ENCODE measurements around the gene SYNDIG1.

SYNDIG1 gene

GRCh38 chr20:24472426-24472825, 3.0 kb downstream of the SYNDIG1 start:
- DNase-seq (ENCODE audit: low spot score), result no peak

GRCh38 chr20:24473435-24474223, 4.2 kb downstream of the SYNDIG1 start:
- DNase-seq (ENCODE audit: low spot score), result no peak

GRCh38 chr20:24477831-24478547, 8.6 kb downstream of the SYNDIG1 start:
- no peak for DNase-seq (ENCODE audit: low spot score)

DNA sequence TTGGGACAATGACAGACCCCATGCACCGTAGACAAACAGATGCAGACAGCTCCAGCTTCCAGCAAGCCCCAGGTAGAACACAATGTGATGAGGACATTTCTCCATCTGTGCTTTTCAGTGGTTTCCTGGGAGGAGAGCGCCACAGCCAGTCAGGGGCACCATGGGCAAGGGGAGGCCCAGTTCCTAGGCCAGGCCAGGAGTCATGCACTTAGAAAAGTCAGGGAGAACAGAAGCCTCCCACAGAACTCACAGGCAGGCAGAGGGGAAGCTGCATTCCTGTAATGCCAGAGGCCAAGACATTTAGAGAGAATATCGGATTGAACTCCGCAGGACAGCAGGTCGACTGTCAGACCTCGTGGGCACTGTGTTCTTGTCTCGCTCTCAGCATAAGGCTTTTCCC, 9.2 kb downstream of the SYNDIG1 start:
- no peak for DNase-seq (ENCODE audit: low spot score)

- no peak for DNase-seq (ENCODE audit: low spot score)
These were observed 9.7 kb downstream of the SYNDIG1 start for GRCh38 chr20:24479106-24479505.

DNA sequence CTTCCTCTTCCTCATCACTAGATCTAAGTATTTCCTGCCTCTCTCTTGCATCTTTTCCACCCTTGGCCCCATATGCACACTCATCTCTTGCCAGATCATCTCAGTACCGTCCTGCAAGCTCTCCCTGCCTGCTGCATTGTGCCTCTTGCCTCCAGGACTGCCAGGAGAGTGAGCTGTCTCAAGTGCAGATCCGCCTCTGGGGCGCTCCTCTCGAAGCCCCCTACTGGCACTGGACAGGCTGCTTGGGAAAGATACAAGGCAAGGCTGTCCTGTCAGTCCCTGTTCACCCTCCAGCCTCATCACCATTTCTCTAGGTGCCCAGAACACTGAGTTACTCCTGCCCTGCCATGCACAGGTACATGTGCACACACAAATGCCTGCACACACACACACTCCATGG, 10.2 kb downstream of the SYNDIG1 start:
- DNase-seq (ENCODE audit: low spot score), result no peak

GRCh38 chr20:24480509-24480908, 11.1 kb downstream of the SYNDIG1 start:
- no peak for DNase-seq (ENCODE audit: low spot score)

DNA sequence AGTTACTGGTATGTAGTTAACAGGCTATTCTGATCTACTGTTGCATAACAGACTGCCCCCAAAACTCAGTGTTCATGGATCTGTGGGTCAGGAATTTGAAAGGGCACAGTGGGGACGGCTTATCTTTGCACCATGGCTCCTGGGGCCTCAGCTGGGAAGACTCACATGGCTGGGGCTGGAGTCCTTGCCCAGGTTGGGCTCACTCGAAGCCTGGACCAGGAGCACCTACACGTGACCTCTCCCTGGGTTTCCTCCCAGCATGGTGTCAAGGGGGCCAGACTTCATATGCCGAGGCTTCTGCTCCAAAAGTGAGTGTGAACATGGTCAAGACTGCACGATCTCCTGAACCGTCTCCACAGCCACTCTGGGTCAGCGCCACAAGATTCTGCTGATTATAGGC, 11.7 kb downstream of the SYNDIG1 start:
- no peak for DNase-seq (ENCODE audit: low spot score)

DNA sequence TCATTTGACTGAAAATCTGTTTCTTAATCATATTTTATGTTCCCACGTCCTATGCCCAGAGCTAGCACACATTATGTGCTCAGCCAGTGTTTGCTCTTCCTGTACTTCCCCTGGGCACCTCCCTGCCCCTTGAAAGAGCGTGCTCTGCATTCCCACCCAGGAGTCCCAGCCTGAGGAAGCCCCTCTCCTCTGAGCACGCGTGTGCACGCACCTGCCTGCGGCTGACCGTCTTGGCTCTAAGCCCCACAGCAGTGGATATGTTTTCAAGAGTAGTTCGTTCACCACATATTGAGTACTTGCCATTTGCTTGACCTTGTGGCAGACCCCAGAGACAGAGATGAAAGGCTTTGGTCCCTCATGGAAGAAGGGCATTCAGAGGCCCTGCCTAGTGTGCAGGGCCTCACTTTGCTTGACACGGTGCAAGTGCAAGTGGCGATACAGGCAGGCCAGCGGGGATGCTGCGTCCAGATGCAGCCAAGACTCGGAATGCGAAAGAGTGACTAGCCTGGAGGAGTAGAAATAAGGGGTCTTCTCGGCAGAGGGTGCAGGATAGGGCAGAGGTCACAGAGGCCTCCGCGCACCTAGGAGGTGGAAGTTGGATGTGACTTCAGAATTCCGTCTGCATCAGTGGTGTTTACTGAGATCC, 14.1 kb downstream of the SYNDIG1 start:
- DNase-seq (ENCODE audit: low spot score), result no peak

DNA sequence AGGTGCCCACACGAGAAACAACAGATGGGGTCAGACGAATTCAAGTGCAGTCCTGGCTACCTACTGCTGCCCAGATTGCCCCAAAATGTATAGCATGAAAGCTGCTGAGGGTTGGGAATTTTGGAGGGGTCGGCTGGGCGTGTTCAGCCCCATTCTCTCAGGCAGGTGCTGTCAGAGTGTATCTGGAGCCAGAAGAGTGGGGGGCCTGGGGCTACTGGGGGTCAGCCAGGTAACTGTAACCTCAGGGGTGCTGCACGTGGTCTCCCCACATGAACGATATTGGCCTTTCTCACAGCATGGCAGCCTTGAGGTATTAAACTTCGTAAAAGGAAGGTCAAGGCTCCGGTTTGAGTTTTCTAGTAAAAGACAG, 14.6 kb downstream of the SYNDIG1 start:
- no peak for DNase-seq (ENCODE audit: low spot score)

DNA sequence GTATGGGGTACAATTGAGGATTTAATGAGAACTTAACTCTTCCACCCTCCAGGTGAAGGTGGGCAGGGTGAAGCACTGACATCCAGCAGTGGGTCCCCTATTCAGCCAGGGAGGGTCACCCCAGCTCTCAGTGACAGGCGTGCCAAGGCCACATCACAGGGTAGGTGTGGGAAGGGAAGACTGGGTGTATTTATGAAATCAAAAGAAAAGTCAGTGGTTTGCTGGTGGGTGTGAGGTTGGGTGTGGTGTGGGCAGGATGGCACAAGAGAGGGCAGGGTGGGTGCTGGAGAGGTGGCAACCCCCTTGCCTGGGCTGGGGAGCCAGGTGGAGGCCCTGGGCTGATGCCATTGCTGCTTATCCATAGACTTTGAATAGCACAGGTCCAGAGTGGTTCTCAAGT, 16.6 kb downstream of the SYNDIG1 start:
- DNase-seq (ENCODE audit: low spot score), result no peak

DNA sequence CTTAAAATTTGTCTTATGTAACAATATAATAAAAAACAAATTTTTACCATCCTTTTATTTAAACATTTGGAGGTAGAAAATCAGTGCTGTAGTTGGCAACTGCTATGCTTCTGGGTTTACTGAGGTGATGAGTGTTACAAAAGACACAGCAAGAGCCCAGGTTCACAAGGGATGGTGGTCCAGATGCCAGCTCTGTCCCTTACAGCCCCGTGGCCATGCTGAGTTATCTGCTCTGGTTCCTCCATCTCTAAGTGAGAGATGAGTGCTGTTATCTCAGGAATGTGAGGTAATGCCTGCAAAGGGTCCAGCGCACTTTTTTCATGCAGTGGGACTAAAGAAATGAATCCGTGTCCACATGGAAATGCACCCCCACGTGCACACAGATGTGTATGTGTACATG, 17.8 kb downstream of the SYNDIG1 start:
- DNase-seq (ENCODE audit: low spot score), result no peak

DNA sequence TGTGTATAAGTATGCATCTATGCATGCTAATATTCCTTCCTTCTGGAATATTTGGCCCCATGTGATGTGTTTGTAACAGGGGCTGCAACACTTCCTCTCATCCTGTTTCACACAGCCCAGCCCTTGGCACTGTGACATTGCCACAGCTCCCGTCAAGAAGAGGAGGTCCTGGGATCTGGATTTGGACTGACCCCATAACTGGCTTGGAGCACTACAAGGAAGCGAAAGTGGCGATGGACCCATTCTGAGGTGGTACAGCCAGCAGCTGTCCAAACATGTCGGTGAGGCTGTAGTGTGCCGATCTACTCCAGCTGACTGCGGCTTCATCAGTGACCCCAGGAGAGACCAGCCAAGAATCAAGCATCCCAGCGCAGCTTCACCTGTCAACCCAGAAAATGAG, 18.2 kb downstream of the SYNDIG1 start:
- DNase-seq (ENCODE audit: low spot score), result no peak

GRCh38 chr20:24488064-24488799, 18.8 kb downstream of the SYNDIG1 start:
- no peak for DNase-seq (ENCODE audit: low spot score)

DNA sequence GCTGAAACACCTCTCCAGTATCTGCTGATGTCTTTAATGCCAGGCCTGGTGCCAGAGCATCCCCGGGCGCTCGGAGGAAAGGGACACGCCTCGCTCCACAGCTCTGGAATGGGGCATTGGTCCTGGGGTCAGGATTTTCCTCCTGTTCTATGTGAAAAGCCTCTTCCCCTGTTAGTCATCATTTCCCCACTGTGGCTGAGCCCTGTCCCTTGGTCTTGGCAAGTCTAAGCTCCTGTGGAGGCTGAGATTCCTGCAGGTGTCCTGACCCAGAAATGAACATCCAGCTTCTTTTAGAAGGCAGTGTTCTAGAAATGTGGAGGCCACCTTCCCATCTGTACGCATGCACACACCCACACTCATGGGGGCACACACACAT, 19.4 kb downstream of the SYNDIG1 start:
- no peak for DNase-seq (ENCODE audit: low spot score)

- DNase-seq (ENCODE audit: low spot score), result no peak
These were observed 19.8 kb downstream of the SYNDIG1 start for GRCh38 chr20:24489193-24489592.

DNA sequence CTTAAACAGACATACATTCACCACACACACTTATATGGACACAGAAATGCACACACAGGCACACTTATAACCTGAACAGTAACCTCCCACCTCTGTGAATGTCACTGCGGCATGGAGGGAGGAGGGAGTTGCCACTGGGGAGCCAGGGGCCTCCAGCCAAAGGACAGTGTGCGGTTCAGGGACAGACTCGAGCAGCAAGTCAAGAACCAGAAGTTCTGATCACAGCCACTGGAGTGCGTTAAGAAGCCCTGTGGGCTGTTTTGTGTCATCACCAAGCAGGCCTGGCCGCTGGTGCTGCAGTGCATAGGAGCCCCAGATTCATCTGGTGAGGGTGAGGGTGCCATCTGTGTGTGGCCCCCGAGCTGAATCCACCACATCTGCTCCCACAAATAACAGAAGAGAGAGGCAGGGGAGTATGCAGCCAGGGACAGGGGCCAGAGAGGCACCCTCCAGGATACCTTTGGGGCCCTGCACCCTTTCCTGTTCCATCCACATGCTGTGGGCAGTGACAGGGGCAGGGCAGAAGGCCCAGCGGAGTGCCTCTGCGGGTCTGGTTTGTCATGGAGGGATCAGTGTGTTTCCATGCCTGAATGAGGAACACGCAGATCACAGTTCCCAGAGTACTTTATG, 20.3 kb downstream of the SYNDIG1 start:
- DNase-seq (ENCODE audit: low spot score), result no peak

- DNase-seq (ENCODE audit: low spot score), result no peak
These were observed 21.2 kb downstream of the SYNDIG1 start for GRCh38 chr20:24490598-24490997.

DNA sequence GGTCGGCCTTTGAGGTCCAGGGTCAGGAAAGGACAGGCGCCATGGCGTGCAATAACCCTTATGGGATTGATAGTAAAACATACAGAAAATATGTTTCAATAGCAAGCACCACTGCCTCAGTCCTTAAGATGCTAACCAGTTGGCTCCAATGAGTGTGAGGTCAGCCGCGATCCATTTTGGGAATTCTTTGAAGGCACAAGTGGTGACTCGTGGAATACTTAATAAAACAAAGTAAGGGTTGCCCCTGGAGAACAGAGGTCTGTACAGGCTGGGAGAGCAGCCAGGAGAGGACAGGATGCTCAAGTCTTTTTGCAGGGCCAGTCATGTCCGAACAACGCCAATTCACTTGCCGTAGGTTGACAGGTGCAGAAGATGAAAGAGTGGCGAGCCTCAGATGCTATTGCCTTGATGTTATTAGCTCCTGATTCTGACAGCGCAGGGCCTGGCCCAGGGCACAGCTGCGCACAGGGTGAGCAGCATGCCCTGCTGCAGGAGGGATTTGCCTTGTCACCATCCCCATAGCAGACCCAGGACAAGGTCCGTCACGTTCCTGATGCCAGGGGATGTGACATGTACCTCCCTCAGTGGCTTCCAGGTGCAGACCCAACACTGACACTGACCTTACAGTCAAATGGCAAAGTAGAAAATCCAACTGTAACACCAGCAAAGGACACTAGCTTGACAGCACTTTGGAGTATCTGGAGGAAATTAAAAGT, 21.8 kb downstream of the SYNDIG1 start:
- no peak for DNase-seq (ENCODE audit: low spot score)

DNA sequence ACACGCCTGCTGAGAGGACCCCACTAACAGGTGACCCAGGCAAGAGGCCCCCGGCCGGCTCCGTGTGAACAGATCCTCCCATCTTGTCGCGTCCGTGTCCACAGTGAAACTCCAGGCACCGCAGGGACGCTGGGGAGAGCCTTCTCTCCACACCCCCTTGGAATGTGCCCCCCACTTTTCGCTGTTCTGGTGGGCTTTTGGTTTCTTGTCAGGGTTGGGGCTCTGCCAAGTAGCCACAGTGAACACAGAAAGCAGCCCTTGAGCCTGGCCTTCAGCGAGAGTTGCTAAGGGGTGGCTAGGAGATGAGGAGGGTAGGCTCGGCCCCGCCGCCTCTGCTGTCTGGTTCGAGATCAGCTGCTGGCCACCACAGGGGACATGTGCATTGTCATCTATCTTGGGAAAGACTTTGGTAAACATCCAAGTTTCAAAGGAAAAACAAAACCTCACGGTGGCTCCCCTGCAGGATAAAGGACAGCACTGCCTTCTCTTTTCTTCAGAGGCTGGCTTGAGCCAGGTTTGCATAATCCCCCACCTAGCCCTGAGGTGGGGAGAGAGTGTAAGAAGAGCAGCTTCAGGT, 22.7 kb downstream of the SYNDIG1 start:
- DNase-seq (ENCODE audit: low spot score), result no peak

GRCh38 chr20:24492698-24493097, 23.3 kb downstream of the SYNDIG1 start:
- no peak for DNase-seq (ENCODE audit: low spot score)
